HEK293 (cell line): Measurements from ENCODE around the gene CPSF2.

Experiments
- AEBP2 ChIP-seq: fragments of 450-650 bp; formaldehyde crosslinking; IDR thresholded peaks from 2 replicates; pipeline ENCODE4 v1.5.1; 2016; ENCODE audit warnings: missing biosample characterization, missing genetic modification characterization, borderline replicate concordance
- CTCF ChIP-seq: fragments of 450-650 bp; formaldehyde crosslinking; IDR thresholded peaks from 2 replicates; pipeline ENCODE4 v1.5.1; 2016; ENCODE audit warnings: missing biosample characterization, missing genetic modification characterization
- GFI1B ChIP-seq: fragments of 450-650 bp; formaldehyde crosslinking; IDR thresholded peaks from 2 replicates; pipeline ENCODE4 v1.5.1; 2016; ENCODE audit warnings: missing biosample characterization, missing genetic modification characterization
- KLF8 ChIP-seq: fragments of 450-650 bp; formaldehyde crosslinking; IDR thresholded peaks from 2 replicates; pipeline ENCODE4 v1.5.1; 2016; ENCODE audit warnings: missing biosample characterization, missing genetic modification characterization
- REPIN1 ChIP-seq: fragments of 450-650 bp; formaldehyde crosslinking; IDR thresholded peaks from 2 replicates; pipeline ENCODE4 v1.5.1; 2017; ENCODE audit warnings: missing biosample characterization, missing genetic modification characterization, low read depth
- REST ChIP-seq: fragments of 450-650 bp; formaldehyde crosslinking; IDR thresholded peaks from 2 replicates; pipeline ENCODE4 v1.5.1; 2016; ENCODE audit warnings: missing biosample characterization, missing genetic modification characterization
- SCRT1 ChIP-seq: fragments of 450-650 bp; formaldehyde crosslinking; IDR thresholded peaks from 2 replicates; pipeline ENCODE4 v1.5.1; 2016; ENCODE audit warnings: missing biosample characterization, missing genetic modification characterization, borderline replicate concordance
- WT1 ChIP-seq: fragments of 450-650 bp; formaldehyde crosslinking; IDR thresholded peaks from 2 replicates; pipeline ENCODE4 v1.5.1; 2016; ENCODE audit warnings: missing biosample characterization, missing genetic modification characterization
- ZBTB17 ChIP-seq: fragments of 450-650 bp; formaldehyde crosslinking; IDR thresholded peaks from 2 replicates; pipeline ENCODE4 v1.5.1; 2016; ENCODE audit warnings: missing biosample characterization, missing genetic modification characterization
- ZBTB20 ChIP-seq: fragments of 450-650 bp; formaldehyde crosslinking; IDR thresholded peaks from 2 replicates; pipeline ENCODE4 v1.5.1; 2016; ENCODE audit warnings: missing biosample characterization, missing genetic modification characterization
- ZIC2 ChIP-seq: fragments of 450-650 bp; formaldehyde crosslinking; IDR thresholded peaks from 2 replicates; pipeline ENCODE4 v1.5.1; 2016; ENCODE audit warnings: missing biosample characterization, missing genetic modification characterization
- ZNF133 ChIP-seq: fragments of 450-650 bp; formaldehyde crosslinking; IDR thresholded peaks from 2 replicates; pipeline ENCODE4 v1.5.1; 2016; ENCODE audit warnings: missing biosample characterization, missing genetic modification characterization
- ZNF138 ChIP-seq: fragments of 450-650 bp; formaldehyde crosslinking; IDR thresholded peaks from 2 replicates; pipeline ENCODE4 v1.5.1; 2016; ENCODE audit warnings: missing biosample characterization, missing genetic modification characterization, borderline replicate concordance
- ZNF24 ChIP-seq: fragments of 450-650 bp; formaldehyde crosslinking; IDR thresholded peaks from 2 replicates; pipeline ENCODE4 v1.5.1; 2016; ENCODE audit warnings: missing biosample characterization, missing genetic modification characterization
- ZNF354C ChIP-seq: fragments of 450-650 bp; formaldehyde crosslinking; IDR thresholded peaks from 2 replicates; pipeline ENCODE4 v1.5.1; 2016; ENCODE audit warnings: missing biosample characterization, missing genetic modification characterization, low read depth, borderline replicate concordance
- ZNF391 ChIP-seq: fragments of 450-650 bp; formaldehyde crosslinking; IDR thresholded peaks from 2 replicates; pipeline ENCODE4 v1.5.1; 2016; ENCODE audit warnings: low read depth, missing biosample characterization, missing genetic modification characterization, borderline replicate concordance
- ZNF398 ChIP-seq: fragments of 450-650 bp; formaldehyde crosslinking; IDR thresholded peaks from 2 replicates; pipeline ENCODE4 v1.5.1; 2017; ENCODE audit warnings: missing biosample characterization, missing genetic modification characterization
- ZNF404 ChIP-seq: fragments of 450-650 bp; formaldehyde crosslinking; IDR thresholded peaks from 2 replicates; pipeline ENCODE4 v1.5.1; 2017; ENCODE audit warnings: missing biosample characterization, missing genetic modification characterization
- ZNF548 ChIP-seq: fragments of 450-650 bp; formaldehyde crosslinking; IDR thresholded peaks from 2 replicates; pipeline ENCODE4 v1.5.1; 2016; ENCODE audit warnings: missing biosample characterization, missing genetic modification characterization
- ZNF692 ChIP-seq: fragments of 450-650 bp; formaldehyde crosslinking; IDR thresholded peaks from 2 replicates; pipeline ENCODE4 v1.5.1; 2016; ENCODE audit warnings: missing biosample characterization, missing genetic modification characterization
- ZNF768 ChIP-seq: fragments of 450-650 bp; formaldehyde crosslinking; IDR thresholded peaks from 2 replicates; pipeline ENCODE4 v1.5.1; 2018; ENCODE audit warnings: missing biosample characterization, mild to moderate bottlenecking, missing genetic modification characterization
- ZNF777 ChIP-seq: fragments of 450-650 bp; formaldehyde crosslinking; IDR thresholded peaks from 2 replicates; pipeline ENCODE4 v1.5.1; 2017; ENCODE audit warnings: missing biosample characterization, missing genetic modification characterization, borderline replicate concordance
- ZNF791 ChIP-seq: fragments of 450-650 bp; formaldehyde crosslinking; IDR thresholded peaks from 2 replicates; pipeline ENCODE4 v1.5.1; 2016; ENCODE audit warnings: missing biosample characterization, missing genetic modification characterization
- ZNF837 ChIP-seq: fragments of 450-650 bp; formaldehyde crosslinking; IDR thresholded peaks from 2 replicates; pipeline ENCODE4 v1.5.1; 2016; ENCODE audit warnings: missing biosample characterization, missing genetic modification characterization
- ZNF843 ChIP-seq: fragments of 450-650 bp; formaldehyde crosslinking; IDR thresholded peaks from 2 replicates; pipeline ENCODE4 v1.5.1; 2016; ENCODE audit warnings: missing biosample characterization, missing genetic modification characterization
- ZSCAN30 ChIP-seq: fragments of 450-650 bp; IDR thresholded peaks from 2 replicates; pipeline ENCODE4 v1.5.1; 2018; ENCODE audit warnings: missing biosample characterization, mild to moderate bottlenecking, missing genetic modification characterization, moderate library complexity
- ZSCAN5A ChIP-seq: fragments of 450-650 bp; formaldehyde crosslinking; IDR thresholded peaks from 2 replicates; pipeline ENCODE4 v1.5.1; 2016; ENCODE audit warnings: missing biosample characterization, missing genetic modification characterization
- ZXDB ChIP-seq: fragments of 450-650 bp; formaldehyde crosslinking; IDR thresholded peaks from 2 replicates; pipeline ENCODE4 v1.5.1; 2016; ENCODE audit warnings: missing biosample characterization, missing genetic modification characterization

CPSF2 gene

GRCh38 chr14:92121670-92122350 lies at the start of gene CPSF2, which contains the start of gene NDUFB1 (continued):
- TF ChIP-seq ZSCAN5A (tag by site-specific recombination) (0 out of 2 replicates have a peak, but pooled peaks have one; percentile 27), REPIN1 (tag by site-specific recombination) (0 out of 2 replicates have a peak, but pooled peaks have one; percentile 28), ZNF791 (tag by site-specific recombination) (no peak), REST (tag by site-specific recombination) (peak; percentile 36; the same call in 1 of the 2 replicates), CTCF (peak; percentile 25; the same call in 1 of the 2 replicates), ZNF548 (tag by site-specific recombination) (no peak), ZNF843 (tag by site-specific recombination) (peak; percentile 34; the same call in 1 of the 2 replicates), ZNF391 (tag by site-specific recombination) (peak; percentile 69; the same call in 1 of the 2 replicates), ZNF138 (tag by site-specific recombination) (no peak), ZSCAN30 (tag by site-specific recombination) (peak; percentile 44; the same call in 1 of the 2 replicates), ZIC2 (tag by site-specific recombination) (no peak), ZBTB20 (tag by site-specific recombination) (peak; percentile 81; the same call in 1 of the 2 replicates), ZNF398 (tag by site-specific recombination) (peak; percentile 19; the same call in 1 of the 2 replicates), ZNF768 (no peak), ZNF777 (tag by site-specific recombination) (peak; percentile 89), SCRT1 (tag by site-specific recombination) (peak; percentile 14; the same call in 1 of the 2 replicates), ZNF133 (tag by site-specific recombination) (no peak), AEBP2 (tag by site-specific recombination) (no peak), ZBTB17 (tag by site-specific recombination) (peak; percentile 78), ZNF404 (tag by site-specific recombination) (no peak), ZNF24 (peak; percentile 82), ZNF692 (tag by site-specific recombination) (peak; percentile 54), ZXDB (tag by site-specific recombination) (peak; percentile 92), WT1 (tag by site-specific recombination) (peak; percentile 10; the same call in 1 of the 2 replicates), ZNF354C (no peak), GFI1B (tag by site-specific recombination) (0 out of 2 replicates have a peak, but pooled peaks have one; percentile 3), KLF8 (tag by site-specific recombination) (peak; percentile 86), ZNF837 (tag by site-specific recombination) (0 out of 2 replicates have a peak, but pooled peaks have one; percentile 33)
